NCI-H2081 (cell line): Measurements from ENCODE around the gene CMTM4.
"Not testable (repeated sequence)": the region's sequence is repeated elsewhere in the genome, so short reads cannot be mapped to it uniquely, and the experiment has no call there.

Experiments used
- DNase-seq, 2 experiments: peaks; one replicate each; lab custom pipeline; 2025; lab: John Stamatoyannopoulos, UW

Gene CMTM4

GRCh38 chr16:66705790-66706505 is 9.4 kb upstream of the CMTM4 start:
- DNase-seq, result no peak

GRCh38 chr16:66703406-66704215 is 7.1 kb upstream of the CMTM4 start:
- no peak for DNase-seq

DNA sequence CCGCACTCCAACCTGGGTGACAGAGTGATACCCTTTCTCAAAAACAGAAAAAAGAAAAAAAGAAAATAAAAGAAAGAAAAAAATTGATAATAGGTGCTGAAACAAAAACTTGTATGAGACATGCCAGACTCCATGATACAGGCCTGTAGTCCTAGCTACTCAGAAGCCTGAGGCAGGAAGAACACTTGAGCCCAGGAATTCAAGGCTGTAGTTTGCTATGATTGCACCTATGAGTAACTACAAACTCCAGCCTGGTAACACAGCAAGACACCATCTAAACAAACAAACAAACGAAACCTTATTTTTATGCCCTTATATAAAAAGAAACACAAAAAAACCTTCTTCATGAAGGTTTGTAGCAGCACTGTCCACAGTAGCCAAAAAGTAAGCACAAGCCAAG is 5.0 kb upstream of the CMTM4 start:
- DNase-seq, result no peak

GRCh38 chr16:66701026-66701425 is 4.5 kb upstream of the CMTM4 start:
- DNase-seq, result no peak

- DNase-seq, result no peak
Observed at GRCh38 chr16:66699898-66700297, 3.4 kb upstream of the CMTM4 start.

- DNase-seq, result no peak
Observed at GRCh38 chr16:66698046-66698445, 1.5 kb upstream of the CMTM4 start.

GRCh38 chr16:66695935-66696668 is 441 bp downstream of the CMTM4 start:
- peak; percentile 21 to 29 for DNase-seq

DNA sequence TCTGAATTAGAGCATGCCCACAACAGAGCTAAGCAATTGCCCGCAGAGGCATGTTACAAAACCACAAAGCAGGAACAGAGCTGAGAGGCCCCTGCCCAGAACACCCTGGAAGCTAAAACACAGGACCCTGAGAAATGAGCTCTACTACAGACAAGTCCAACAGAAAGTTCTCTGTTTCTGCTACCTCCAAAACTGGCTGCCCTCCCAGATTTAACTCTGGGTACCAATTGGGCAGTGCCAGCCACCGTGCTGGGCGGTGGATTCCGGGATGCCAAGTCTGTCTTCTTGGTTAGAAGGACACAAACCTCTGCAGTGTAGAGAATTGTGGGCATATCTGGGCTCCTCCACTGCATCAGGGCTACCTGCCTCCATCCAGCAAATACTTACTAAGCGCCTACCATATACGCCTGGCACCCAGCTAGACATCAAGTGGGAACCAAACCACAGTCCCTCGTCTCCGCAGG is 1.0 kb downstream of the CMTM4 start:
- DNase-seq, result no peak

GRCh38 chr16:66693149-66693548 is 3.4 kb downstream of the CMTM4 start:
- no peak for DNase-seq

GRCh38 chr16:66692341-66692740 is 4.2 kb downstream of the CMTM4 start:
- DNase-seq, result no peak

DNA sequence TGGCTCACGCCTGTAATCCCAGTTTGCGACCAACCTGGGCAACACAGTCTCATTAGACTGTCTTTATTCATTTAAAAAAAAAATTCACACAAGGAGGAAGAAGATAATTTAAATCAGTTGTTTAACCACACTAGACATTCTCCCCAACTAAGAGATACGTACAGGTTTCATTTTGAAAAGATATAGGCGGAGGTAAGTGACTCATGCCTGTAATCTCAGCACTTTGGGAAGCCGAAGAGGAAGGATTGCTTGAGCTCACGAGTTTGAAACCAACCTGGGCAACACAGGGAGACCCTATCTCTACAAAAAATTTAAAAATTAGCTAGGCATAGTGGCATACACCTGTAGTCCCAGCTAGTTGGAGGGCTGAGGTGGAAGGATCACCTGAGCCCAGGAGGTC is 5.3 kb downstream of the CMTM4 start:
- no peak for DNase-seq

DNA sequence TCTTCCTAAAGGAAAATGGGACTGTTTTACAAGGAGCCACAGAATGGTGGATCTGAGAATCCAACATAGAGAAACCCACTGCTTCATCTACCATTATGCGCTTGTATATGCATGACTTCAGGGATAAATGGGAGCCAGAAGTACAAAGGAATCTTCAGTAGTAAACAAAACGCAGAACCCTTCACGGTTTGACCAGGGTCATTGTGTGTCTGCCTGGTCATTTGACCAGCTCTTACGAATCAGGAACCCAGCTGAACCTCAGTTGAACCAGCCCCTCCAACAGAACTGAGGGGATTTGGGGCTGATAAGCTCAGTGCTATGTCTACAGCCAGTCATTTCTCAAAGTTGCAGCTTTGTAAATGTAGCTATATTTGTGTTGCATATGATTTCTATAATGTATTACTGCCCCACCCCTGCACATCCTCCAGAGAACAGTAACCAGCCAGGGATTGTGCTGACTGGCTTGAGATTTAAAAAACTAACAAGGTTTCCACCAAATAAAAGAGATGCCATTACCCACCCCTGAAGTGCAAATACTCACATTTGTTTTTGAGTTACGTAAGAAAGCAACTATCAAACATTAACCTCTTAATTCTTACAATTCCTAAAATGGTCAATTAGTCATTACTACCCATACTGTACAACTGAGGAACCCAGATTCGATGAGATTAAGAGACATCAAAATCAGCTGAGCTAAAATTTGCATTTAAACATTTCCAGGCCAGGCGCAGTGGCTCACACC is 6.3 kb downstream of the CMTM4 start:
- DNase-seq, result no peak

GRCh38 chr16:66689282-66689681 is 7.3 kb downstream of the CMTM4 start:
- DNase-seq, result no peak

DNA sequence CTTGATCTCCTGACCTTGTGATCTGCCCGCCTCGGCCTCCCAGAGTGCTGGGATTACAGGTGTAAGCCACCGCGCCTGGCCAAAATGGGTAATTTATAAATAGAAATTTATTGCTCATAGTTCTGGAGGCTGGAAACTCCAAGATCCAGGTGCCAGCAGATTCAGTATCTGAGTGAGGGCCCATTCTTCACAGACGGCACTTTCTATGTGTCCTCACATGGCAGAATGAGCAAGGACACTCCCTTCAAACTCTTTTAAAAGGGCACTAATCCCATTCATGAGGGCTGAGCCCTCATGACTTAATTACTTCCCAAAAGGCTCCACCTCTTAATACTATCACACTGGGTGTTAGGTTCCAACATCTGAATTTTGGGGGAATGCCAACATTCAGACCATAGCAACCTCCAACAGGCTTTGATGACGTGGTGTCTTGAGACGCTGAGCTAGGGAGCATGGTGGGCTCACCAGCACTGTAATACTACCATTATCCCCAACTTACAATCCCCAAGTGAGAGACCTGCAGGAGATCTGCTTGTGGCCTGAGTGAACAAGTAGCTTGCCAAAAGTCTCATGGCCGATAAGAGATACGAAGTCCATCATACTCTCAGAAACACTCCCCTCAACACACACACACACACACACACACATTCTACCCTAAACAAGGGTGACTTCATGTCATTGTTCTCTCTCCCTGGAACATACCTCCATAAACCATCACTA is 8.5 kb downstream of the CMTM4 start:
- DNase-seq, result no peak

GRCh38 chr16:66685501-66686115 is 10.9 kb downstream of the CMTM4 start:
- not testable (repeated sequence) for DNase-seq

DNA sequence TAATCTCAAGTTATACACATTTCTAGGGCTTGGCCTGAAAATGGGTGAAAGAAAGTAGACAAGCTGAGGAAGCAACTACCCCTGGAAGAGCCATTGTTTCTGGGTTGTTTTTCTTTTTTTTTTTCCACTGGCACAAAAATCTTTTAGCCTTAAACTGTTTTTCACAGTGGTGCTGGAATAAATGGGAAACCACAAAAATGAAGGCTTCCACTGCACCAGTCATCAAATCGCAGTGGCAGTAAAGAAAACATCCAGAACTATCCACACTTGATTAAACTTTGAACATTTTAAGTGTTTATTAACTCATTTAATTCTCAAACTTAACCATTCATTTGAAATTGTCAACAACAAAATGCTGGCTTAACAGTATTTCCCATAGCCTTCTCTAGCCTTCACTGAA is 14.3 kb downstream of the CMTM4 start:
- DNase-seq, result no peak

- DNase-seq, result no peak
Observed at GRCh38 chr16:66681676-66682075, 14.9 kb downstream of the CMTM4 start.

DNA sequence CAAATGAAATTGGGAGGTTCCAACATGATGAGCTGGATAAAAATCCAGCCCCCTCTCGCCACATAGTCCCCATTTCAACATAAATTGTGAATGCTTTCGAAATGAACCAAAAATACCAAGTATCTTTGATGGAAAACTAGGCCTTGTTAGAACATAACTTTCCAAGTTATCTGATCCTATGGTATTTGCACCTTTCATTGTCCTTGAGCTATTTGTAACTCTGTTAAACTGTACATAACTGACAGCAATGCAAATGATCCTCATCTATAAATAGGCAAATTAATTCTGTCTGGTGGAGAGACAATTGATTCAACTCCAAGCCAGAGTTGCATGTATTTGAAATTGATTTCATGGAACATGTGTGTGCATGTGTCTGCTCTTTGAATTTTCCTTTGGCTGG is 18.2 kb downstream of the CMTM4 start:
- no peak for DNase-seq

DNA sequence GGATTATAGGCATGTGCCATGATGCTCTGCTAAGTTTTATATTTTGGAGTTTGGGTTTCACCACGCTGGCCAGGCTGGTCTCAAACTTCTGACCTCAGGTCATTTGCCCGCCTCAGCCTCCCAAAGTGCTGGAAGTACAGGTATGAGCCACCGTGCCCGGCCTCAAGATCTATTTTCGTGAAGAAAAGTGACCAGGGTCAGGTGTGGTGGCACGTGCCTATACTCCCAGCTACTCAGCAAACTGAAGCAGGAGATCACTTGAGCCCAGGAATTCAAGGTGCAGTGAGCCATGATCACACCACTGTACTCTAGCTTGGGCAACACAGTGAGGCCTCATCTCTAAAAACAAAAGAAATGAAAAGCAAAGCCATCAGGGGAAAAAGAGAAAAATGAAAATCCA is 18.7 kb downstream of the CMTM4 start:
- no peak for DNase-seq

DNA sequence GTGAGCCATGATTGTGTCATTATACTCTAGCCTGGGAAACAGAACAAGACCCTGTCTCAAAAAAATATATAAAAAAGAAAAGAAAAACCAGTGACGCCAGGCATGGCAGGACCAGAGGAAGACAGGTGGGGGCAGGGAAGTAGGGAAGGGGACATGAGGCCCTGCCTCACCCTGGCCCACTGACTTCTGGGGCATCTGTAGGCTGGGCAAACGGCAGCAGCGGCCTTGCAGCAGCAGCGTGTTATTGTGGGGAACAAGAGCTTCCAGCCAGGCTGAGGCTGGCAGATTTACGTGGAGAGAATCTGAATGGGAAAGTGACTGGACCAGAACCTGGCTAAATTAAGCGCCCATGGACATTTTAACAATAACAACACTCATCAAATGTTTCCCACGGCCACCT is 19.4 kb downstream of the CMTM4 start:
- no peak for DNase-seq

DNA sequence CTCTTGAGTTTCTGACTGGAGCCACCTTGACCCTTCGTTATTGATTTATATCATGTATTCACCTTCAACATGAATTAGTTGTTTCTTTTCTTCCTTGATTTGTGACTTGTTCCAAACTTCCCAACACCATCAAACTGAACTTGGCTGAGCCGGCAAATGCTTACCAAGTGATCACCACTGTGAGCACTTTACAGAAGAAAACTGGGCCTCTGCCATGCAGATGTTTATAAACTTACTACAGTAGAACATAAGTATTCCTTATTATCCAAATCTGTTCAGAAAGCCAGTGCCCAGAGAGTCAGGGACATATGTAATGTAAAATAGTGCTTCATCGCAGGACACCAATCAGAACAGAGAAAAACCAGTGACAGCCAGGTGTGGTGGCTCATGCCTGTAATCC is 19.9 kb downstream of the CMTM4 start:
- DNase-seq, result no peak
